Testis (tissue), 2 donors: ENCODE results near the gene NPAS3.

Experiments used
- POLR2A ChIP-seq: fragments of 450-650 bp; IDR thresholded peaks from one replicate; pipeline ENCODE4 v1.6.1; 2017; ENCODE audit warnings: antibody characterized with exemption, mild to moderate bottlenecking, moderate library complexity
- TF ChIP-seq, protein P1 (sequence below), 3 experiments: fragments of 450-650 bp in 2 of 3; fragments of 200-600 bp in 1 of 3; sonication (generic) in 1 of 3; IDR thresholded peaks; one replicate each; pipeline ENCODE4 v1.5.1; 2016 to 2019; ENCODE audit warnings: antibody characterized with exemption in 3 of 3, mild to moderate bottlenecking in 2 of 3, moderate library complexity in 1 of 3

DNA sequence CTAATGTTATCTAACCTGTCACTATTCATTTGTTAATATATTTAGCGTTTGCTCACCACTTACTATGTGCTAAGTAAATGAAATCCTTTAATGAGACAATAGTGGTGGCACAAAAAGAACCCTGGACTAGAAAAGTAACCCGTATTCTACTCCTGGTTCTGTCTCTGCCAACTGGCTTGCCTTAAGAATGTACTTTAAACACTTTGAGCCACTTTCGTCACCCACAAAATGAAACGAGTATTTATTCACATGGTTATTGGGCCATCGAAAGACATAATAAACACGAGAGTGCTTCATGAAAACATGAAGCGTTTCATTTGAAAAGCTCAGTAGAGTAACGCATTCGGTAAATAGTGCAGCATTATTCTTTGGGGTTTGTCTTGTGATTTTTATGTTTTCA is 757.5 kb downstream of the NPAS3 start:
- TF ChIP-seq, protein P1, sequence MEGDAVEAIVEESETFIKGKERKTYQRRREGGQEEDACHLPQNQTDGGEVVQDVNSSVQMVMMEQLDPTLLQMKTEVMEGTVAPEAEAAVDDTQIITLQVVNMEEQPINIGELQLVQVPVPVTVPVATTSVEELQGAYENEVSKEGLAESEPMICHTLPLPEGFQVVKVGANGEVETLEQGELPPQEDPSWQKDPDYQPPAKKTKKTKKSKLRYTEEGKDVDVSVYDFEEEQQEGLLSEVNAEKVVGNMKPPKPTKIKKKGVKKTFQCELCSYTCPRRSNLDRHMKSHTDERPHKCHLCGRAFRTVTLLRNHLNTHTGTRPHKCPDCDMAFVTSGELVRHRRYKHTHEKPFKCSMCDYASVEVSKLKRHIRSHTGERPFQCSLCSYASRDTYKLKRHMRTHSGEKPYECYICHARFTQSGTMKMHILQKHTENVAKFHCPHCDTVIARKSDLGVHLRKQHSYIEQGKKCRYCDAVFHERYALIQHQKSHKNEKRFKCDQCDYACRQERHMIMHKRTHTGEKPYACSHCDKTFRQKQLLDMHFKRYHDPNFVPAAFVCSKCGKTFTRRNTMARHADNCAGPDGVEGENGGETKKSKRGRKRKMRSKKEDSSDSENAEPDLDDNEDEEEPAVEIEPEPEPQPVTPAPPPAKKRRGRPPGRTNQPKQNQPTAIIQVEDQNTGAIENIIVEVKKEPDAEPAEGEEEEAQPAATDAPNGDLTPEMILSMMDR (IDR thresholded peaks at IDR 0.05) = no peak
- no peak for TF ChIP-seq POLR2A
